ENCODE data around the gene HCN2. TPM values are rescaled to one million over a fixed set of nuclear protein-coding genes. Genes with fewer than 3 reads are reported as not detected.

Gene HCN2
- total and polyA plus RNA-seq, 9 of the 15 experiments (the other 6 are each of a cell fraction or from before 2014, with no cell fraction given): 0.29 to 4.2 (median 0.82) TPM; not detected in 2

GRCh38 chr19:572140-572742 is 17.4 kb upstream of the HCN2 start, which contains the start of gene BSG (continued):
- peak; percentile 67; the same call in 1 of the 2 replicates for TF ChIP-seq ELF1 (tag; IDR thresholded peaks at IDR 0.05)
- TF ChIP-seq SMARCA4 (IDR thresholded peaks at IDR 0.05): no peak
- no peak; the same call in 1 of the 2 replicates for TF ChIP-seq MEF2A (IDR thresholded peaks at IDR 0.05; ENCODE audit: control insufficient read depth, low read depth, low read length)
- no peak for TF ChIP-seq PTBP1 (IDR thresholded peaks at IDR 0.05; ENCODE audit: low read depth, low read length)
- TF ChIP-seq CBFA2T3 (IDR thresholded peaks at IDR 0.05): peak; percentile 47; the same call in 1 of the 2 replicates
- no peak for TF ChIP-seq ZBTB9 (CRISPR knock-in tag; IDR thresholded peaks at IDR 0.05)
- no peak for TF ChIP-seq GABPB2 (CRISPR knock-in tag; conservative IDR thresholded peaks at IDR 0.05)
- no peak for TF ChIP-seq HDAC8 (tag; IDR thresholded peaks at IDR 0.05)
- no peak for TF ChIP-seq LCOR (CRISPR knock-in tag; IDR thresholded peaks at IDR 0.05)
- TF ChIP-seq ARID3A (IDR thresholded peaks at IDR 0.05; ENCODE audit: borderline replicate concordance, low read depth, low read length): no peak
- TF ChIP-seq ZNF12 (CRISPR knock-in tag; IDR thresholded peaks at IDR 0.05): no peak
- peak; percentile 77 for TF ChIP-seq RNF2 (IDR thresholded peaks at IDR 0.05)
- TF ChIP-seq PREB (CRISPR knock-in tag; IDR thresholded peaks at IDR 0.05): no peak
- TF ChIP-seq PHB (CRISPR knock-in tag; IDR thresholded peaks at IDR 0.05): no peak
- TF ChIP-seq CREB3 (tag; conservative IDR thresholded peaks at IDR 0.05; ENCODE audit: low read depth): no peak
- TF ChIP-seq SUPT5H (IDR thresholded peaks at IDR 0.05): peak; percentile 96
- no peak for TF ChIP-seq ZKSCAN8 (CRISPR knock-in tag; IDR thresholded peaks at IDR 0.05)
- no peak for TF ChIP-seq JUNB (CRISPR knock-in tag; conservative IDR thresholded peaks at IDR 0.05)
- 0 out of 2 replicates have a peak, but pooled peaks have one; percentile 42 for TF ChIP-seq MTA1 (IDR thresholded peaks at IDR 0.05; ENCODE audit: borderline replicate concordance)
- no peak for TF ChIP-seq ZNF76 (CRISPR knock-in tag; IDR thresholded peaks at IDR 0.05; ENCODE audit: borderline replicate concordance)
- no peak for TF ChIP-seq SAFB2 (IDR thresholded peaks at IDR 0.05; ENCODE audit: borderline replicate concordance, low read depth, low read length, severe bottlenecking)
- TF ChIP-seq, protein P1, sequence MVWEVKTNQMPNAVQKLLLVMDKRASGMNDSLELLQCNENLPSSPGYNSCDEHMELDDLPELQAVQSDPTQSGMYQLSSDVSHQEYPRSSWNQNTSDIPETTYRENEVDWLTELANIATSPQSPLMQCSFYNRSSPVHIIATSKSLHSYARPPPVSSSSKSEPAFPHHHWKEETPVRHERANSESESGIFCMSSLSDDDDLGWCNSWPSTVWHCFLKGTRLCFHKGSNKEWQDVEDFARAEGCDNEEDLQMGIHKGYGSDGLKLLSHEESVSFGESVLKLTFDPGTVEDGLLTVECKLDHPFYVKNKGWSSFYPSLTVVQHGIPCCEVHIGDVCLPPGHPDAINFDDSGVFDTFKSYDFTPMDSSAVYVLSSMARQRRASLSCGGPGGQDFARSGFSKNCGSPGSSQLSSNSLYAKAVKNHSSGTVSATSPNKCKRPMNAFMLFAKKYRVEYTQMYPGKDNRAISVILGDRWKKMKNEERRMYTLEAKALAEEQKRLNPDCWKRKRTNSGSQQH (CRISPR knock-in tag; IDR thresholded peaks at IDR 0.05): no peak
- peak; percentile 46 for TF ChIP-seq RBBP5 (IDR thresholded peaks at IDR 0.05; ENCODE audit: borderline replicate concordance, insufficient read depth, low read length, poor library complexity, severe bottlenecking)
- TF ChIP-seq ZSCAN29 (IDR thresholded peaks at IDR 0.05): no peak
- TF ChIP-seq HNRNPUL1 (IDR thresholded peaks at IDR 0.05; ENCODE audit: low read length): no peak
